ENCODE data around the gene TRAPPC3L. TPM values are rescaled to one million over a fixed set of nuclear protein-coding genes. Genes with fewer than 3 reads are reported as not detected.

TRAPPC3L gene
- total RNA-seq, 1 experiment from 2014 or later = not detected

GRCh38 chr6:116451916-116452315 is 93.6 kb downstream of the TRAPPC3L start:
- CTCF ChIA-PET = interaction anchor here (0.9 to 1.7 kb wide), 2 partner anchors 11 to 164 kb away, joined by 4 to 5 read pairs; no protein-coding TSS in a partner anchor
- Mint-ChIP-seq H3K4me3 (ENCODE audit: low read depth, unreplicated experiment) (peak overlapping the region; percentile 26), H3K4me1 (ENCODE audit: low read depth, unreplicated experiment) (peaks cover 58% of the 10 kb centered on the region), H3K9me3 (ENCODE audit: low read depth, unreplicated experiment) (no peaks in the 10 kb centered on the region), H3K27me3 (ENCODE audit: unreplicated experiment) (no peaks in the 10 kb centered on the region), H3K36me3 (ENCODE audit: insufficient read depth, unreplicated experiment) (peaks cover 8% of the 10 kb centered on the region), H3K27ac (ENCODE audit: unreplicated experiment) (peak overlapping the region; percentile 73)
- no peak for DNase-seq
- TF ChIP-seq CTCF (IDR thresholded peaks at IDR 0.05; ENCODE audit: unreplicated experiment) = no peak
- intact Hi-C loops (cut with micrococcal nuclease; ENCODE audit: unreplicated experiment) = no loop called here
- no TSS peak for BruUV-seq (replicated peaks)

GRCh38 chr6:116450769-116451740 is 94.4 kb downstream of the TRAPPC3L start:
- Mint-ChIP-seq H3K9me3 (ENCODE audit: low read depth, unreplicated experiment) (no peaks in the 10 kb centered on the region), H3K27me3 (ENCODE audit: unreplicated experiment) (no peaks in the 10 kb centered on the region), H3K27ac (ENCODE audit: unreplicated experiment) (peak overlapping the region; percentile 73), H3K36me3 (ENCODE audit: insufficient read depth, unreplicated experiment) (peaks cover 8% of the 10 kb centered on the region), H3K4me3 (ENCODE audit: low read depth, unreplicated experiment) (peak overlapping the region; percentile 26), H3K4me1 (ENCODE audit: low read depth, unreplicated experiment) (peaks cover 62% of the 10 kb centered on the region)
- CTCF ChIA-PET = interaction anchor here (0.7 to 1.7 kb wide), 6 partner anchors 12 to 164 kb away, joined by 3 to 6 read pairs (median 4); partner anchors contain the start of gene CALHM5
- intact Hi-C loops (cut with micrococcal nuclease; ENCODE audit: unreplicated experiment) = no loop called here
- no TSS peak for BruUV-seq (replicated peaks)
- no peak for TF ChIP-seq CTCF (IDR thresholded peaks at IDR 0.05; ENCODE audit: unreplicated experiment)
- peak; percentile 59 for DNase-seq

- CTCF ChIA-PET = interaction anchor here (0.7 to 1.7 kb wide), 5 partner anchors 61 to 163 kb away, joined by 3 to 6 read pairs (median 3); partner anchors contain the start of gene CALHM5
- Mint-ChIP-seq H3K4me3 (ENCODE audit: low read depth, unreplicated experiment) (peak overlapping the region; percentile 7), H3K27me3 (ENCODE audit: unreplicated experiment) (no peaks in the 10 kb centered on the region), H3K27ac (ENCODE audit: unreplicated experiment) (peak overlapping the region; percentile 73), H3K4me1 (ENCODE audit: low read depth, unreplicated experiment) (peaks cover 62% of the 10 kb centered on the region), H3K9me3 (ENCODE audit: low read depth, unreplicated experiment) (no peaks in the 10 kb centered on the region), H3K36me3 (ENCODE audit: insufficient read depth, unreplicated experiment) (peaks cover 9% of the 10 kb centered on the region)
- DNase-seq = no peak
- BruUV-seq (replicated peaks) = no TSS peak
- intact Hi-C loops (cut with micrococcal nuclease; ENCODE audit: unreplicated experiment) = no loop called here
- TF ChIP-seq CTCF (IDR thresholded peaks at IDR 0.05; ENCODE audit: unreplicated experiment) = no peak
Observed at GRCh38 chr6:116450185-116450710, 95.2 kb downstream of the TRAPPC3L start.

GRCh38 chr6:116449565-116449964 is 95.9 kb downstream of the TRAPPC3L start:
- intact Hi-C loops (cut with micrococcal nuclease; ENCODE audit: unreplicated experiment) = no loop called here
- no TSS peak for BruUV-seq (replicated peaks)
- Mint-ChIP-seq H3K27me3 (ENCODE audit: unreplicated experiment) (no peaks in the 10 kb centered on the region), H3K9me3 (ENCODE audit: low read depth, unreplicated experiment) (no peaks in the 10 kb centered on the region), H3K4me1 (ENCODE audit: low read depth, unreplicated experiment) (peaks cover 65% of the 10 kb centered on the region), H3K27ac (ENCODE audit: unreplicated experiment) (no peak overlapping the region), H3K4me3 (ENCODE audit: low read depth, unreplicated experiment) (no peak overlapping the region), H3K36me3 (ENCODE audit: insufficient read depth, unreplicated experiment) (peaks cover 12% of the 10 kb centered on the region)
- TF ChIP-seq CTCF (IDR thresholded peaks at IDR 0.05; ENCODE audit: unreplicated experiment) = no peak
- CTCF ChIA-PET = no interaction called here
- DNase-seq = no peak

Data from Calu3 (cell line).